Measurements from ENCODE around the gene DECR2. TPM values are rescaled to one million over a fixed set of nuclear protein-coding genes. Genes with fewer than 3 reads are reported as not detected.

DECR2 gene
- total RNA-seq, 2 donors from 2014 or later = 31.8 to 43.5 TPM

GRCh38 chr16:445566-445965 lies 43.9 kb downstream of the DECR2 start:
- no peak for DNase-seq
- Mint-ChIP-seq H3K36me3 (ENCODE audit: low read depth) (peaks cover 21% of the 10 kb centered on the region), H3K4me3 (no peak overlapping the region), H3K27me3 (ENCODE audit: insufficient read depth) (no peaks in the 10 kb centered on the region), H3K4me1 (peaks cover 8% of the 10 kb centered on the region), H3K9me3 (no peaks in the 10 kb centered on the region), H3K27ac (no peak overlapping the region)
- Histone ChIP-seq H3K27me3 (ENCODE audit: control insufficient read depth, insufficient read depth, low read length, poor library complexity, severe bottlenecking) (no peaks in the 10 kb centered on the region), H3K9me3 (ENCODE audit: control insufficient read depth, low read length) (no peaks in the 10 kb centered on the region), H3K4me1 (ENCODE audit: control insufficient read depth, insufficient read depth, low read length) (no peaks in the 10 kb centered on the region), H3K36me3 (ENCODE audit: control insufficient read depth, insufficient read depth, low read length) (peaks cover 4% of the 10 kb centered on the region), H3K27ac (ENCODE audit: low read depth, low read length) (no peak overlapping the region), H3K4me3 (ENCODE audit: low read length) (no peak overlapping the region), H3K9ac (ENCODE audit: extremely low read depth, low read length, poor library complexity, severe bottlenecking) (no peak overlapping the region)
- TF ChIP-seq CTCF (conservative IDR thresholded peaks at IDR 0.05) = no peak
- 80 to 90% methylated on average over 1 to 4 of the region's 4 CpGs for WGBS, 2 experiments (ENCODE audit: insufficient coverage in 1 of 2, insufficient read length in 1 of 2)

- Mint-ChIP-seq H3K9me3 (no peaks in the 10 kb centered on the region), H3K36me3 (ENCODE audit: low read depth) (peaks cover 7% of the 10 kb centered on the region), H3K27me3 (ENCODE audit: insufficient read depth) (no peaks in the 10 kb centered on the region), H3K27ac (no peak overlapping the region), H3K4me1 (no peaks in the 10 kb centered on the region), H3K4me3 (no peak overlapping the region)
- no peaks in the 10 kb centered on the region for H3K4me1 ChIP-seq (ENCODE audit: control insufficient read depth, insufficient read depth, low read length)
- TF ChIP-seq CTCF (conservative IDR thresholded peaks at IDR 0.05) = no peak
- H3K9me3 ChIP-seq (ENCODE audit: control insufficient read depth, low read length) = no peaks in the 10 kb centered on the region
- DNase-seq = no peak
- H3K27ac ChIP-seq (ENCODE audit: low read depth, low read length) = no peak overlapping the region
- no peak overlapping the region for H3K4me3 ChIP-seq (ENCODE audit: low read length)
- H3K9ac ChIP-seq (ENCODE audit: extremely low read depth, low read length, poor library complexity, severe bottlenecking) = no peak overlapping the region
- H3K27me3 ChIP-seq (ENCODE audit: control insufficient read depth, insufficient read depth, low read length, poor library complexity, severe bottlenecking) = no peaks in the 10 kb centered on the region
- no peaks in the 10 kb centered on the region for H3K36me3 ChIP-seq (ENCODE audit: control insufficient read depth, insufficient read depth, low read length)
- WGBS, 2 experiments (ENCODE audit: insufficient coverage in 1 of 2, insufficient read length in 1 of 2) = 82 to 88% methylated on average over 4 to 7 of the region's 8 CpGs
These were observed 48.7 kb downstream of the DECR2 start for GRCh38 chr16:450385-450784.

GRCh38 chr16:450785-451512 lies 49.3 kb downstream of the DECR2 start:
- H3K9ac ChIP-seq (ENCODE audit: extremely low read depth, low read length, poor library complexity, severe bottlenecking) = no peak overlapping the region
- H3K4me1 Mint-ChIP-seq = no peaks in the 10 kb centered on the region

More at GRCh38 chr16:450785-451512, 49.3 kb downstream of the DECR2 start:
- no peaks in the 10 kb centered on the region for H3K4me1 ChIP-seq (ENCODE audit: control insufficient read depth, insufficient read depth, low read length)
- H3K36me3 ChIP-seq (ENCODE audit: control insufficient read depth, insufficient read depth, low read length) = no peaks in the 10 kb centered on the region
- no peak overlapping the region for H3K27ac ChIP-seq (ENCODE audit: low read depth, low read length)
- no peak for DNase-seq
- Mint-ChIP-seq H3K27ac (no peak overlapping the region), H3K9me3 (no peaks in the 10 kb centered on the region), H3K4me3 (no peak overlapping the region), H3K27me3 (ENCODE audit: insufficient read depth) (no peaks in the 10 kb centered on the region), H3K36me3 (ENCODE audit: low read depth) (peaks cover 7% of the 10 kb centered on the region)
- WGBS, 2 experiments (ENCODE audit: insufficient coverage in 1 of 2, insufficient read length in 1 of 2) = 92 to 94% methylated on average over 7 to 12 of the region's 14 CpGs
- no peaks in the 10 kb centered on the region for H3K27me3 ChIP-seq (ENCODE audit: control insufficient read depth, insufficient read depth, low read length, poor library complexity, severe bottlenecking)
- H3K9me3 ChIP-seq (ENCODE audit: control insufficient read depth, low read length) = no peaks in the 10 kb centered on the region
- H3K4me3 ChIP-seq (ENCODE audit: low read length) = no peak overlapping the region
- no peak for TF ChIP-seq CTCF (conservative IDR thresholded peaks at IDR 0.05)

All from endodermal cell (in vitro differentiated cells).